ENCODE data around the gene TTLL11.

DNA sequence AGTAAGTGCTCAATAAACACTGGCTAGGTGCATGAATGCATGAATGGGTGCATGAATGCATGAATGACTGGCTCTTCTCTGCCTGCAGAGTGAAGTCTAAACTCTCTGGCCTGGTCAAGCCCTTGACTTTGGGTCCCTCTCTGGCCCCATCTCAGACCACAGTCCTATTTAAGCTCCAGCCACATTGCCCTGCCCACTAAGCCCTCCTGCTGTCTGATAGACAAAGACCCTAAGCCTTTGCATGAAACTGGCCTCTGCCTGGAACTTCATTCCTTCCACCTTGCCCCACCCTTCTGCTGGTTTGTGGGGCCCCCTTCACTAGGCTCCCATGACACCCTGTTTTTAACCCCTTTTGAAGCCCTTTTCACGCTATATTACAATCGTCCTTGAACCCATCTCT, 202.4 kb downstream of the TTLL11 start:
- TF ChIP-seq USF2 (IDR thresholded peaks at IDR 0.05; ENCODE audit: low read length) (no peak), HDAC2 (IDR thresholded peaks at IDR 0.05; ENCODE audit: borderline replicate concordance in 1 of 2, low read depth in 2 of 2, low read length in 2 of 2) (no peak), CTCF (IDR thresholded peaks at IDR 0.05; ENCODE audit: control extremely low read depth in 1 of 3, insufficient read depth in 1 of 3, low read depth in 1 of 3, low read length in 3 of 3) (no peak), KDM5A (IDR thresholded peaks at IDR 0.05; ENCODE audit: low read length) (no peak), EZH2 (IDR thresholded peaks at IDR 0.05; ENCODE audit: low read depth, low read length, severe bottlenecking) (no peak), HDAC6 (IDR thresholded peaks at IDR 0.05; ENCODE audit: low read depth, low read length) (no peak), CHD1 (IDR thresholded peaks at IDR 0.05; ENCODE audit: low read depth, low read length) (no peak), EP300 (IDR thresholded peaks at IDR 0.05; ENCODE audit: borderline replicate concordance in 1 of 2, low read depth in 2 of 2, low read length in 2 of 2) (no peak), TCF12 (IDR thresholded peaks at IDR 0.05; ENCODE audit: low read depth, low read length) (no peak), CHD2 (IDR thresholded peaks at IDR 0.05; ENCODE audit: low read length) (no peak), POLR2AphosphoS5 (IDR thresholded peaks at IDR 0.05; ENCODE audit: low read depth, low read length) (no peak)

All from H1 (cell line).